ENCODE data around the gene GPRASP1.
"Not testable (repeated sequence)": the region's sequence is repeated elsewhere in the genome, so short reads cannot be mapped to it uniquely, and the experiment has no call there.

The GPRASP1 gene, protein sequence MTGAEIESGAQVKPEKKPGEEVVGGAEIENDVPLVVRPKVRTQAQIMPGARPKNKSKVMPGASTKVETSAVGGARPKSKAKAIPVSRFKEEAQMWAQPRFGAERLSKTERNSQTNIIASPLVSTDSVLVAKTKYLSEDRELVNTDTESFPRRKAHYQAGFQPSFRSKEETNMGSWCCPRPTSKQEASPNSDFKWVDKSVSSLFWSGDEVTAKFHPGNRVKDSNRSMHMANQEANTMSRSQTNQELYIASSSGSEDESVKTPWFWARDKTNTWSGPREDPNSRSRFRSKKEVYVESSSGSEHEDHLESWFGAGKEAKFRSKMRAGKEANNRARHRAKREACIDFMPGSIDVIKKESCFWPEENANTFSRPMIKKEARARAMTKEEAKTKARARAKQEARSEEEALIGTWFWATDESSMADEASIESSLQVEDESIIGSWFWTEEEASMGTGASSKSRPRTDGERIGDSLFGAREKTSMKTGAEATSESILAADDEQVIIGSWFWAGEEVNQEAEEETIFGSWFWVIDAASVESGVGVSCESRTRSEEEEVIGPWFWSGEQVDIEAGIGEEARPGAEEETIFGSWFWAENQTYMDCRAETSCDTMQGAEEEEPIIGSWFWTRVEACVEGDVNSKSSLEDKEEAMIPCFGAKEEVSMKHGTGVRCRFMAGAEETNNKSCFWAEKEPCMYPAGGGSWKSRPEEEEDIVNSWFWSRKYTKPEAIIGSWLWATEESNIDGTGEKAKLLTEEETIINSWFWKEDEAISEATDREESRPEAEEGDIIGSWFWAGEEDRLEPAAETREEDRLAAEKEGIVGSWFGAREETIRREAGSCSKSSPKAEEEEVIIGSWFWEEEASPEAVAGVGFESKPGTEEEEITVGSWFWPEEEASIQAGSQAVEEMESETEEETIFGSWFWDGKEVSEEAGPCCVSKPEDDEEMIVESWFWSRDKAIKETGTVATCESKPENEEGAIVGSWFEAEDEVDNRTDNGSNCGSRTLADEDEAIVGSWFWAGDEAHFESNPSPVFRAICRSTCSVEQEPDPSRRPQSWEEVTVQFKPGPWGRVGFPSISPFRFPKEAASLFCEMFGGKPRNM (N-terminal part only)

DNA sequence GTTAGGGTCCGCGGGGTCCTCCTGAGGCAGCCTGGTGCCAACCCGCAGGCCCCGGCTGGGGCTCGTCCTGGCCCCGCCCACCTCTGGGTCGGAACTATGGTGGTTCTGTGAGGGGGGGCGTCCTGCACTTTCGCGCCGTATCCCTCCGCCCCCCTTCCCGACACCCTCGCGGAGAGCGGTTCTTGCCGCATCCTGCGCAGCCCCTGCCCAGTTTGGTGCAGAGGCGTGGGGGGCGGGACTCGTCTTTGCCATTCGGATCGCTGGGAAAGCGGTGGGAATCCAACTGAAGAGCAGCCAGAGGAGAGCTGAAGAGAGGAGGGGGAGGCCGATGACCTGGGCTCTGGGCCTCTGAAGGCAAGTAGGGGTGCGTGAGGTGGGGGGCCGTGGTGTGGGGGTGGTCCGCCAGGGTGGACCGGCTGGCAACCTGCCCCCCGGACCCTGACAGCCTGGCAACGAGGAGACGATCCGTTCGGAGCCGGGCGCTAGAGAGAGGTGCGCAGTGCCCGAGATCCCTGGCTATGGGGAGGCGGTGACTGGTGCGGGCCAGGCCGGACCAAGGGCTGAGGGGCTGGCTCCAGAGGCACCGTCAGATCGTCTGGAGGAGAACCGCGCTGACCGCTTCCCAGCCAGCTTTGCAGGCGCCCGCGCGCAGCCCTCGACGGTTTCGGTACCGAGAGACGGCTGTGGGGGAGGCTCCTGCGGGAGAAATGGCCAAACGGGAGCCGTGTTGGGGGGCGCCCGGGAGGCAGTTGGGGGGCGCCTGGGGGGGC lies at the start of gene GPRASP1:
Gene GPRASP1 (plus strand): TSS at position 242 of the 770 bp plus-strand sequence. CDS start 2,431 bp downstream, outside the sequence.
- peaks cover 10% of the 10 kb centered on the region for H3K4me1 Mint-ChIP-seq (ENCODE audit: low read depth)
- H3K27ac Mint-ChIP-seq, result peak within 1 kb of the TSS; percentile 27

DNA sequence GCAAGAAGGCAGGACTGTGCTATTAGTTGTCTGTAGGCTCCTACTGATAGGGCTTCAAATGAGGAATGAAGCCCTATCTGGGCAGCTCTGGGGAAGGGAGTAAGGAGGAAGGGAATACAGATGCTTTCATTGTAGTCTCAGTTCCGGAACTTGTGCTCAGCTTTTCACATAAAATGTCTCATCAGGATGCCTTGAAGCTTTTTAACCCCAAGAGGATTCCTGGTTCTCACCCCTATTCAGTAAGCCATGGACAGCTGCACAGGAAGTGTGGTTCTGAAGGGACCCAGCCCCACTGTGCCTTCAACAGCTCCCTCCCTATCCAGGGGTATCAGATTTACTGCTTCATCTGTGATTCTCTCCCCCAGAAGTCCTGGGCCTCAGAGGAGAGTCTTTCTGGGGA lies 47.0 kb upstream of the GPRASP1 start:
- Mint-ChIP-seq H3K4me1 (ENCODE audit: low read depth) (peaks cover 19% of the 10 kb centered on the region), H3K9me3 (no peaks in the 10 kb centered on the region), H3K4me3 (no peak overlapping the region), H3K27me3 (ENCODE audit: low read depth) (no peaks in the 10 kb centered on the region), H3K27ac (no peak overlapping the region), H3K36me3 (ENCODE audit: low read depth) (peaks cover 12% of the 10 kb centered on the region)

More for the DNA sequence above, at the start of gene GPRASP1:
- H3K36me3 Mint-ChIP-seq (ENCODE audit: low read depth), result peaks cover 3% of the 10 kb centered on the region
- peaks cover 9% of the 10 kb centered on the region for H3K27me3 Mint-ChIP-seq (ENCODE audit: low read depth)
- H3K4me3 Mint-ChIP-seq, result peak within 1 kb of the TSS; percentile 88
- no peaks in the 10 kb centered on the region for H3K9me3 Mint-ChIP-seq

DNA sequence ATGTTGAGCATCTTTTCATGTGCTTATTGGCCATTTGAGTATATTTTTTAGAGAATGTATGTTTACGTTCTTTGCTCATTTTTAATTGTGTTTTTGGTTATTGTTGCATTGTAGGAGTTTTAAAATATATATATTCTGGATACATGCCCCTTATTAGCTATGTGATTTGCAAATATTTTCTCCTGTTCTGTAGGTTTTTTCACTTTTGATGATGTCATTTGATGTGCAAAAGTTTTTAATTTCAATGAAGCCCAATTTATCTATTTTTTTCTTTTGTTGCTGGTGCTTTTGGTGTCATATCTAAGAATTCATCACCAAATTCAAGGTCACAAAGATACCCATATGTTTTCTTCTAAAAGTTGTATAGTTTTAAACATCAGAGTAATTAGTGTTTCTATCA lies 45.2 kb upstream of the GPRASP1 start:
- Mint-ChIP-seq H3K9me3 (peaks cover 3% of the 10 kb centered on the region), H3K27ac (no peak overlapping the region), H3K4me1 (ENCODE audit: low read depth) (peaks cover 6% of the 10 kb centered on the region), H3K36me3 (ENCODE audit: low read depth) (peaks cover 17% of the 10 kb centered on the region), H3K4me3 (no peak overlapping the region), H3K27me3 (ENCODE audit: low read depth) (no peaks in the 10 kb centered on the region)

GRCh38 chrX:102610905-102611304 lies 40.4 kb upstream of the GPRASP1 start:
- no peaks in the 10 kb centered on the region for H3K4me1 Mint-ChIP-seq (ENCODE audit: low read depth)
- no peak overlapping the region for H3K27ac Mint-ChIP-seq
- H3K4me3 Mint-ChIP-seq, result no peak overlapping the region
- H3K27me3 Mint-ChIP-seq (ENCODE audit: low read depth), result no peaks in the 10 kb centered on the region
- H3K9me3 Mint-ChIP-seq, result peaks cover 11% of the 10 kb centered on the region
- peaks cover 17% of the 10 kb centered on the region for H3K36me3 Mint-ChIP-seq (ENCODE audit: low read depth)

GRCh38 chrX:102624105-102624504 lies 27.2 kb upstream of the GPRASP1 start:
- Mint-ChIP-seq H3K4me1 (ENCODE audit: low read depth) (peaks cover 3% of the 10 kb centered on the region), H3K36me3 (ENCODE audit: low read depth) (peaks cover 4% of the 10 kb centered on the region), H3K4me3 (no peak overlapping the region), H3K9me3 (peaks cover 24% of the 10 kb centered on the region), H3K27ac (no peak overlapping the region), H3K27me3 (ENCODE audit: low read depth) (no peaks in the 10 kb centered on the region)

GRCh38 chrX:102627640-102628039 lies 23.6 kb upstream of the GPRASP1 start:
- Mint-ChIP-seq H3K4me3 (no peak overlapping the region), H3K27ac (no peak overlapping the region), H3K4me1 (ENCODE audit: low read depth) (peaks cover 3% of the 10 kb centered on the region), H3K27me3 (ENCODE audit: low read depth) (no peaks in the 10 kb centered on the region), H3K9me3 (no peaks in the 10 kb centered on the region), H3K36me3 (ENCODE audit: low read depth) (peaks cover 4% of the 10 kb centered on the region)

- Mint-ChIP-seq H3K27ac (no peak overlapping the region), H3K9me3 (no peaks in the 10 kb centered on the region), H3K4me3 (no peak overlapping the region), H3K27me3 (ENCODE audit: low read depth) (no peaks in the 10 kb centered on the region), H3K4me1 (ENCODE audit: low read depth) (no peaks in the 10 kb centered on the region), H3K36me3 (ENCODE audit: low read depth) (no peaks in the 10 kb centered on the region)
Measured at GRCh38 chrX:102637561-102637960, 13.7 kb upstream of the GPRASP1 start.

DNA sequence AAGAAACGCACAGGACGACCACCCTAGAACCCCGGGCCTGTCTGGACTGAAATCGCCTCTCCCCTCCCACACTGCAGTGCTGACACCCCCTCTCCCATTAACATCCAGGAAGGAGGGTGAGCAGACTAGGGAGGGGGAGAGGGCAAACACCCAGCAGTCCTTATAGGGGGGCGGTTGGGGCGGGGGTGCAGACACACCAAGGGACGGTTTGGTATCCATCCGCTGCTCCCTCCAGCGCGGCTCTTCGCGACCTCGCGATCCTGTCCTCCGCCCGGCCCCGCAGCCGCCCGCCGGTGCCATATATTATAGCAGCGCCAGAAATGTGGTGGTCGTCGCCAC lies 411 bp upstream of the GPRASP1 start:
- H3K9me3 Mint-ChIP-seq, result no peaks in the 10 kb centered on the region
- H3K4me3 Mint-ChIP-seq, result peak overlapping the region; percentile 88
- peaks cover 9% of the 10 kb centered on the region for H3K27me3 Mint-ChIP-seq (ENCODE audit: low read depth)
- H3K36me3 Mint-ChIP-seq (ENCODE audit: low read depth), result peaks cover 3% of the 10 kb centered on the region
- no peak overlapping the region for H3K27ac Mint-ChIP-seq
- peaks cover 10% of the 10 kb centered on the region for H3K4me1 Mint-ChIP-seq (ENCODE audit: low read depth)

GRCh38 chrX:102652031-102652688 lies 877 bp downstream of the GPRASP1 start:
- no peaks in the 10 kb centered on the region for H3K9me3 Mint-ChIP-seq
- no peaks in the 10 kb centered on the region for H3K36me3 Mint-ChIP-seq (ENCODE audit: low read depth)
- H3K4me1 Mint-ChIP-seq (ENCODE audit: low read depth), result peaks cover 10% of the 10 kb centered on the region
- H3K27ac Mint-ChIP-seq, result peak overlapping the region; percentile 27
- peak overlapping the region; percentile 76 for H3K4me3 Mint-ChIP-seq
- peaks cover 9% of the 10 kb centered on the region for H3K27me3 Mint-ChIP-seq (ENCODE audit: low read depth)

DNA sequence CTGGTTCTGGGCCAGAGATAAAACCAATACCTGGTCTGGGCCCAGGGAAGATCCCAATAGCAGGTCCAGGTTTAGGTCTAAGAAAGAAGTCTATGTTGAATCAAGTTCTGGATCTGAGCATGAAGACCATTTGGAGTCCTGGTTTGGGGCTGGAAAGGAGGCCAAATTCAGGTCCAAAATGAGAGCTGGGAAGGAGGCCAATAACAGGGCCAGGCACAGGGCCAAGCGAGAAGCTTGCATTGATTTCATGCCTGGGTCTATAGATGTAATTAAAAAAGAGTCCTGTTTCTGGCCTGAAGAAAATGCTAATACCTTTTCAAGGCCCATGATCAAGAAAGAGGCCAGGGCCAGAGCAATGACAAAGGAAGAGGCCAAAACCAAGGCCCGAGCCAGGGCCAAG lies 3.4 kb downstream of the GPRASP1 start:
- Mint-ChIP-seq H3K36me3 (ENCODE audit: low read depth) (no peaks in the 10 kb centered on the region), H3K27ac (no peak overlapping the region), H3K27me3 (ENCODE audit: low read depth) (peaks cover 13% of the 10 kb centered on the region), H3K4me1 (ENCODE audit: low read depth) (peaks cover 15% of the 10 kb centered on the region), H3K9me3 (no peaks in the 10 kb centered on the region), H3K4me3 (no peak overlapping the region)

- Mint-ChIP-seq H3K9me3 (no peaks in the 10 kb centered on the region), H3K27me3 (ENCODE audit: low read depth) (peaks cover 5% of the 10 kb centered on the region), H3K27ac (no peak overlapping the region), H3K36me3 (ENCODE audit: low read depth) (no peaks in the 10 kb centered on the region), H3K4me3 (peak overlapping the region; percentile 40), H3K4me1 (ENCODE audit: low read depth) (peaks cover 7% of the 10 kb centered on the region)
Measured at GRCh38 chrX:102658556-102658955, 7.3 kb downstream of the GPRASP1 start.

DNA sequence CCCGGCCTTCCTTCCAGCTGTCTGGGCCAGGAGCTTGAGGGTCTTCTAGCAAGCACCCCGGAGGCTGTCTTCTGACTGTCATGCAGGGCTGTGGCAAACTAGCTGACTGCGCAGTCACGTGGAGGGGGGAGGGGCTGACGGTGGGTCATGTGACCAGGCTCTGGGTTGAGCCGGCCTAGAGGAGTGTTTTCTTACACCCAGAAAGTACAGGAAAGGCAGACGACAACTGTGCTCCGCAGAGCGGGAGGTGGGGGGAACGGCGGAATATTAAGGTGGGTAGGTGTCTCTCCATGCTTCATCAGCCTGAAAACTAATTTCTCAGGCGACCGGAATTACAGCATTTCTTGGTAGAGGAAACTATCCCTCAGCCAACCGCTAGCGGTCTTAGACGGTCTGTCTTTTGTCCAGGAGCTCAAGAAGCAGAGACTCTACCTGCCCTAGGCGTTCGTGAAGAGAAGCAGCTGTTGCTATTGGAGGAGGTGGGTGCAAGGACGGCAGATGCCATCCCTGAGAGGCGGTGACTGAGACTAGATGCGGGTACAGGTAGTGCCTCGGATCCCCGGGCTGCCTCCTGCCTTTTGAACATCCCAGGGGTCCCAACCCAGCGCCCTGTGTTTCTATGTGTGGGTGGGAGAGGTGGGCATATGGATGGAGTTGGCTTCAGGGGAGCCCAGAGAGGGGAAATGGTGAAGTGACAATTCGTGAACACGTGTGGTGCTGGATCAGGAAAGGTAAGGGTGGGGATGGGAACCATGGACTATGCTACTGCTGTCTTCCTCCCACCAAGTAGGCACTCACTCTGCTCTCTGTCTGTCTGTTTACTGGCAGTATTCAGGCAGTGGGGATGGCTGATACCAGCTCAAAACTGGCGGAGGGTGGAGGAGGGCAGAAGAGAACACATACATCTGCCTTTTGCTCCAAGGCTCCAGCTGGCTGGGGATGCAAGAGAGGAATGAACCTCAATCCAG lies 8.8 kb downstream of the GPRASP1 start:
- peak overlapping the region; percentile 87 for H3K4me3 Mint-ChIP-seq
- no peaks in the 10 kb centered on the region for H3K36me3 Mint-ChIP-seq (ENCODE audit: low read depth)
- H3K27me3 Mint-ChIP-seq (ENCODE audit: low read depth), result peaks cover 5% of the 10 kb centered on the region
- peaks cover under 1% of the 10 kb centered on the region for H3K9me3 Mint-ChIP-seq
- peak overlapping the region; percentile 73 for H3K27ac Mint-ChIP-seq
- H3K4me1 Mint-ChIP-seq (ENCODE audit: low read depth), result peaks cover 7% of the 10 kb centered on the region

DNA sequence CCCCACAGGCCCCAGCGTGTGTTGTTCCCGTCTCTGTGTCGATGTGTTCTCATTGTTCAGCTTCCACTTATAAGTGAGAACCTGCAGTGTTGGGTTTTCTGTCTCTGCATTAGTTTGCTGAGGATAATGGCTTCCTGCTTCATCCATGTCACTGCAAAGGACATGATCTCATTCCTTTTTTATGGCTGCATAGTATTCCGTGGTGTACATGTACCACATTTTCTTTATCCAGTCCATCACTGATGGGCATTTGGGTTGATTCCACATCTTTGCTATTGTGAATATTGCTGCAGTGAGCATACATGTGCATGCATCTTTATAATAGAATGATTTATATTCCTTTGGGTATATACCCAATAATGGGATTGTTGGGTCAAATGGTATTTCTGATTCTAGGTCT lies 12.5 kb downstream of the GPRASP1 start:
- H3K27ac Mint-ChIP-seq; H3K27me3 Mint-ChIP-seq (ENCODE audit: low read depth); H3K4me3 Mint-ChIP-seq; H3K36me3 Mint-ChIP-seq (ENCODE audit: low read depth); H3K4me1 Mint-ChIP-seq (ENCODE audit: low read depth): not testable (repeated sequence)
- H3K9me3 Mint-ChIP-seq, result peaks cover 15% of the 10 kb centered on the region
